Left kidney (tissue), 8 donors: ENCODE data around the gene KCNT1. TPM values are rescaled to one million over a fixed set of nuclear protein-coding genes. Genes with fewer than 3 reads are reported as not detected.
A peak's percentile ranks its signal among the peaks of the same experiment; 100 is the strongest.
"Not testable (repeated sequence)": the region's sequence is repeated elsewhere in the genome, so short reads cannot be mapped to it uniquely, and the experiment has no call there.

Experiments used
- DNase-seq: peaks from one replicate; pipeline ENCODE4 v3.0.0-alpha.2; 2013
- long read RNA-seq, 8 donors: transcript quantifications; one replicate each; lab custom pipeline, GENCODE V29; 2026
- polyA plus RNA-seq: library from polyadenylated mRNA; unstranded; fragments of 120-200 nt; gene quantifications from one replicate; pipeline ENCODE4 v1.2.1, GENCODE V29; 2013; ENCODE audit not compliant: insufficient read length

Gene KCNT1
- polyA plus RNA-seq, result 0.08 TPM
- long read RNA-seq, donor 1, result 0 reads
- long read RNA-seq, donor 2, result 0 reads
- long read RNA-seq, donor 3, result 0 reads
- long read RNA-seq, donor 4, result 0 reads
- long read RNA-seq, donor 5, partial matches to known transcripts, result 6 of 6 reads
- long read RNA-seq, donor 5, other reads (novel, unspliced or antisense), result 0 of 6 reads
- long read RNA-seq, donor 6, result 0 reads
- long read RNA-seq, donor 7, result 0 reads
- long read RNA-seq, donor 8, result 0 reads

DNA sequence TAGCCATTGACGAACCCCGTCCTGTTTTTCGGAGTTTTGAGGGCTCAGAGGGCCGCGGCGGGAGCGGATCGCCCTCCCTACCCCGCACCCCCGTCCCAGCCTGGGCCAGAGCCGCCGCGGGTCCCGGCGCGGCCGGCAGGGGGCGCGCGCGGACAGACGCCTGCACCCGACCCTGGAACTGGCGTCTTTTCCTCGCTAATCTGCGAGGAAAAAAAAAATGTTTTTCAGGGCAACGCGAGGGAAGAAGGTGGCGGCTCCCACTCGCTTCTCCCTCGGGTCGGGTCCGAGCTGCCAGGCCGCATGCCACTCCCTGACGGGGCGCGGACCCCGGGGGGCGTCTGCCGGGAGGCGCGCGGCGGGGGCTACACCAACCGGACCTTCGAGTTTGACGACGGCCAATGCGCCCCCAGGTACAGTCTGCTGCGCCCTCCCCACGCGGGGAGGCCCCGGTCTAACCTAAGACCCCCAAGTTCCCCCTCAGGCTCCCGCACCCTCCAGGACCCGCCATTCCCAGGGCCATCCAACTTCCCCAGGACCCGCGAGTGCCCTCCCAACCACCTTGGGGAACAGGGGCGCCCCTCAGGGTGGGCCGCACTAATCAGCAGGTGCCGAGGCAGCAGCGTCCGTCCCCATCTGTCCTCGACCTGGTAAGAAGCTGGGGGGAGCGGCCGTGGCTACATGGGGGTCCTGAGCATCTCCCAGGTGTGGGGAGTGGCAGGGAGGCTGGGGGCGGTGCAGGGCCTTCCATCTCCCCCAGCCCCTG lies at the start of gene KCNT1:
TSS of gene KCNT1 (plus strand) at position 227 of the 763 bp plus-strand sequence. CDS start at position 301, 74 bp downstream.
- peak; percentile 58 for DNase-seq

DNA sequence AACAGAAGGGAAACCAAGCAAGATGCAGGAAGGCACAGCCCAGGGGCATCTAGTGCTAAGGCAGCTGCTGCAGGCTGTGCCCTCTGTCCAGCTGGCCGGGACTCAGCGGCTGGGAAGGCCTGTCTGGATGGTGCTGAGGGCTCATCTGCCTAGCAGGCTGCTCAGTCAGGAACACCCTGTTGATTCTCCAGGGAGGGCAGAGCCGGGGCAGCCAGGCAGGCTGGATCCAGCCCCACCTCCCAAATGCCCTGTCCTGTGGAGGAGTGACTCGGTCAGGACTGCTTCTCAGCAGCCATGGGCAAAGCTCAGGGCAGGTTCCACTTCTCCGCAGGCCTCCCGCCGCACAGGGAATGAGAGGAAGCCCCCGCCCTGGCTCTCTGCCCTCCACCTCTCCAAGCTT lies 46.7 kb upstream of the KCNT1 start:
- DNase-seq, result no peak

DNA sequence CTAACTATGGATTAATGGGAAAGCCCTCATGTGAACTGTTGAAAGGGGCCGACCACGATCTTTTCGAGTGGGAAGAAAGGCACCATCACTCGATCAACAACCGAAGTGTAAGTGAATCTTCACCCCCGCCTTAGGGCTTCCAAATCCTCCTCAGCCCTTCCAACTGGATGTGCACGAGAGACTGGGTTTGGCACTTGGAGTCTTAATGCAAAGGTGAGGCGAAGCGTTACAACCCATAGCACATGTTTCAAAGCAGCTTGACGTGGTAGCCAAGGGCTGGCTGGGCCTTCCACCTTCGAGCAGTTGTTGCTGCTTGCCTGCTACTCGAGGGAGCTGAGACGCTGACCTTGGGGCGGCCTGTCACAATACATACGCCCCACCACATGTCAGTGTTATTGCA lies 44.6 kb upstream of the KCNT1 start:
- no peak for DNase-seq

DNA sequence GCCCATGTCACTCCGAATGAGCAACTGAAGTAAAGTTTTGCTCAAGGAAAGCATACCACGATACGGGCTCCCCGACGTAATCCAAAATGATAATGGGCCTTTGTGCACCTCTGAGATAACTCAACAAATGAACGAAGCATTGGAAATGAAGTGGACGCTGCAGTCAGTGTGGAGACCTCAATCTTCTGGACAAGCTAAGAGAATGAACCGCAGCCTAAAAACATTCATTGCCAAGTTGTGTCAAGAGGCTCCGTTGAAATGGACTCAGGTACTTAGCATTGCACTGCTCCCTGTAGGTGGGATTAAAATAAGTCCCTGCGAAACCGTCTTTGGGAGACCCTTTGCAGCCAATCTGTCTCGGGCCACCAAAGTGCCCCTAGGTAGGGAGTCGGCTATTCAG lies 42.7 kb upstream of the KCNT1 start:
- DNase-seq, result no peak

DNA sequence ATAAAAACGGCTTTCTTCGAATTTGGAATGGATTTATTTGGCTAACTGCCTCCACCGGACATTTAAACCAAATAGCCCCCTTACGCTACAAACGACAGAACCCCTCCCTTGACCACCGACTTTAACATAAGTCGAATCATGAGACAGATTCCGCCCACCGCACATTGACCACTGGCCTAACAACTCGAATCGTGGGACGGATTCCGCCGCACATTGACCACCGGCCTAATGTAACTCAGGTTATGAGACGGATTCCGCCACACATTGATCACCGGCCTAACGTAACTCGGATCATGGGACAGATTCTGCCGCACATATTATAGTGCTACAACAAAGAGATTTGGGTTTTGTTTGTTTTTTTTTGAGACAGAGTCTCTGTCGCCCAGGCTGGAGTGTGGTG lies 41.6 kb upstream of the KCNT1 start:
- no peak for DNase-seq

DNA sequence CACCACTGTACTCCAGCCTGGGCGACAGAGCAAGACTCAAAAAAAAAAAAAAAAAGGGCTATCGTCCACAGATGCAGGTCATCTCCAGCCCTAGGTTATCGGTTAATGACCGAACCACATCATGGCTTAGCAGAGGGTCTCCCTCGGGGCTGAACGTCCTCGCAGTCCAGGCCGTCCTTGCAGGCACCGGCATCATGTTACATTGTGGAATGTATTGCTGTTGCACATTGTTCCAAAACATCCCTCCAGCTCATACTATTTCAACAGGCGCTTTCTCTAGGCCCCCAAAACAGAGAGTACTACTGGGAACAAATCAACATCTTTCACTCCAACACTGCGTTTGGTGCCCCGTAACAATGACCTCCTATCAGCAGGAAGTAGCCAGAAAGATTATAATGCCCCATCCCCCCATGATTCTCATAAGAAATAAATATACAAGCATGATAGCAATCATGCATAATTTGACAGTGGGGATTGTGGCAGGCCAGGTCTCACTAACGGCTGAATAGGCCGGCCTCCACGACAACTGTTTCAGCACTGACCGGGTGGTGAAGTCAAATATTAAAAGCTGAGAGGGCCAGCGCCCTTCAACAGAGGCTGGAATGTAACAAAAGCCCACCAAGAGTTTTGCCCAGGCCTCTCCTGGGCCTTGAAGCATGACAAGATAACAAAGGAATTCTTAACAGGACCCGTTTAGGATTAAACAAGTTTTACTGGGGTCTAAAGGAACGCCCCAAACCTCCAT lies 40.0 kb upstream of the KCNT1 start:
- DNase-seq, result no peak

DNA sequence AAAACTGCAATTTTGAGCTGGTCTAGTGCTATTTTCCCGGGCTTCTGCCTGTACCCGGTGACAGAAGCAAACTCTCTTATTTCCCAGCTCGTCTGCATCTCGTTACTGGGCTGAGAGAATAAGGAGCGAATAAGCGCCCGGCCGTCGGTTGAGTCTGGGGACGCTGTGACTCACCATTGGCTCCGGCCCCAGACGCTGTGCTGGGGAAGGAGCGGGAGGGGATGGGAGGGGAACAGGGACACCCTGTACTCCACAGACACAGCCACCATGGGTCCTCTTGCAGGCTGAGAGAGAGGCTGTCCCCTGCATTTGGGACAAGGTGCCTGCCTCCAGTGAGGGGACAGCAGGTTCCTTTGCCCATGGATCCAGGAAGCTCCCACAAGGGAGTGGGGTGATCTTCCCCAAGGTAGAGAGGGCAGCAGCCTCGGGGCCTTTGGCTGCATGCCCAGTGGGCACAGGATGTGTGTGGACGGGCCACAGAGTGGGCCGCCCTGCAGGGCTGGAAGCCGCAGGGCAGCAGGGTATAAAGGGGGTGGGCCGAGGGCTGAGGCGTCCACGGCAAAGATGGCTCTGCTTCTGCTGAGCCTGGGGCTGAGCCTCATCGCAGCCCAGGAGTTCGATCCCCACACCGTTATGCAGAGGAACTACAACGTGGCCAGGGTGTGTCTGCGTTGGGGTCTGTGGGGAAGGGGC lies 39.1 kb upstream of the KCNT1 start, which contains the start of gene LCN9:
TSS of gene LCN9 (plus strand) at position 552 of the 693 bp plus-strand sequence. CDS start at position 565, 13 bp downstream.
- no peak for DNase-seq

DNA sequence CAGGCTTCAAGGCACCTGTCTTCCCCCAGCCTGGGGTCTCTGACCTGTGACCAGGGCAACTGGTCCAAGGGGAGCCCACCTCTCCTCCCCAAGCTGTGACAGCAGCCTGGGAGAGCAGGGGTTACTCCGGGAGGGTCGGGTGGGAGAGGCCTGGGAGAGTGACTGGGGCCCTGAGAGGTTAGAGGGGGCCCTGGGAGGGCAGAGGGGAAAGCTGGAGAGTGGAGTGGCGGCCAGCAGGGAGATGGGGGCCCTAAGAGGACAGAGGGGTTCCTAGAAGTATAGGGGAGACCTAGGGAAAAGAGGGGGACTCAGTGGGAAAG lies 38.6 kb upstream of the KCNT1 start:
- no peak for DNase-seq

DNA sequence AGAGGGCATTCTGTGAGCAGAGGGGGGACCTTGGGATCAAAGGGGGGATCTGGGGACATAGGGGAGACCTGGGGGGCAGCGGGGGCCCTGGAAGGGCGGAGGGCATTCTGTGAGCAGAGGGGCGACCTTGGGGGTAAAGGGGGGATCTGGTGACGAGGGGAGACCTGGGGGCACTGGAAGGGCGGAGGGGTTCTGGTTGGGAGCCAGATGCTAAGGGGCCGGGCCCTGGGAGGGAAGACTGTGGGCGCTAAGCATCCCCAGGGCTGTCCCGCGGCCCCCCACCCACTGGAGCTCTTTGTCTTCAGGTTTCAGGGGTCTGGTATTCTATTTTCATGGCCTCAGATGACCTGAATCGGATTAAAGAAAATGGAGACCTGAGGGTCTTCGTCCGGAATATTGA lies 38.1 kb upstream of the KCNT1 start:
- no peak for DNase-seq

DNA sequence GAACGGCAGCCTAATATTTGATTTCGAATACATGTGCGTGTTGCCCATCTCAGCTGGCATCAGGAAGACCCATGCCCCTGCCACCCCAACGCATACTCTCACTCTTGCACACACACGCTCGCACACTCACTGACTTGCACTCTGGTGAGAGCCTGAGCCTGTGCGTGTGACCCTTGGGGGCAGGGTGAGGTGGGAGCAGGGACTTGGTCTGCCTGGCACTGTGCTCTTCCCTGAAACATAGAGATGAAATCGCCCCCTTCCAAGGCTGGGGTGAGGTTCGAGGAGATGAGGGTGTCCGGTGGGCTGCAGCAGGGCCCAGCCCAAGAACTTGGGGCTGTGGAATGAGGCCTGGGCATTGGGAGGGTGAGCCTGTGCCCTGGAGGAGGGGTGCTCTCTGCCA lies 37.7 kb upstream of the KCNT1 start:
- no peak for DNase-seq

DNA sequence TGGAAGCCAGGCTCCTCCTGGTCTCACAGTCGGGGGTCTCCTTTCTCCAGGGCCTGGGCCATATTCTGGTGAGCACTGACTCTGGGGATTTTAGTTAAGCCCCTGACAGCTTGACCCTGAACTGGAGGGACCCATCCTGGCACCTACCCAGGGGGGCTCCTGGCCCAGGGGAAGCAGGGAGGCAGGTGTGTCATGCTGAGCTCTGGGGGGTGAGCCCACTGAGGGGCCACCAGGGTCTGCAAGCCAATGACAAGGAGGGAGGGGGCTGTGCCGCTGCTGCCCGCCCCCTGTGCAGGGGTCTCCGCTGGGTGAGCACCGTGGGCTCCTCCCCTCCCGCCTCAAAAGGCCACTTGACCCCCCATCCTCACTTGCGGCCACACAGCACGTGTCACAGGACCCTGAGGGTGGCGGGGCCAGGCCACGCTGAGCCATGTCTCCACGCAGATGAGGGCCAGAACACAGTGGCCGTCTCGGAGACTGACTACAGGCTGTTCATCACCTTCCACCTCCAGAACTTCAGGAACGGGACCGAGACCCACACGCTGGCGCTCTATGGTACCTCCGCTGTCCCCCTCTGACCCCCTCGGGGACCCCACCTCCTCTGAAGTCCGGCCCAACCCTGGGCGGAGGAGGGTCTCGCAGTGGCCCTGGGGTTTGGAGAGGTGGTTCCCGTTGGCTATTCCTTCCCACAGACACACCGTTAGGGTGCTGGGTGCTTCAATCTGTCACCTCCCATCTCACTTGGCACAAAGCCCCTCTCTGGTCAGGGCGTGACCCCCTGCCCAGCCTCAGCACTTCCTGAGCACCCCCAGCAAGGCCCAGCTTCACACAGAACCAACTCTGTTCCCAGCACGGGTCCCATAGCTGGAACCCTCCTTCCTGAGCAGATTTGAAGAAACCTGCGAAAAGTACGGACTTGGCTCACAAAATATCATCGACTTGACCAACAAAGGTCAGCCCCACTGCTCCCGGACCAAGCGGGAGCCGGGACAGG lies 36.9 kb upstream of the KCNT1 start:
- no peak for DNase-seq

DNA sequence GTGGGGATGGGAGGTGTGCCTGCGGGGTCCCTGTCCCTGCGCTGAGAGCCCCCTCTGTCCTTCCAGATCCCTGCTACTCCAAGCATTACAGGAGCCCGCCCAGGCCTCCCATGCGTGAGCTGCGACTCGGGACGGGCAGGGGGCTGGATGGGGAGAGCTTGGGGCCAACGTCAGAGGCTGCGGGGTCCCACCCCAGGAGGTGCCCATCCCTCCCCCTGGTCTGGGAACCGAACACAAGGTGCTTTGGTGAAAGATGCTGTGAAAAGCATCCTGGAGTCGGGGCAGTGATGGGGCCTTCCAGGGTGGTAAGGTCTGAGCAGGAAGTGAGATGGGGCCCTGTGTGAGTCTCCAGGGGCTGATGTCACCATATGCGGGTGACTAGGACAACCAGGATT lies 36.2 kb upstream of the KCNT1 start:
- no peak for DNase-seq

DNA sequence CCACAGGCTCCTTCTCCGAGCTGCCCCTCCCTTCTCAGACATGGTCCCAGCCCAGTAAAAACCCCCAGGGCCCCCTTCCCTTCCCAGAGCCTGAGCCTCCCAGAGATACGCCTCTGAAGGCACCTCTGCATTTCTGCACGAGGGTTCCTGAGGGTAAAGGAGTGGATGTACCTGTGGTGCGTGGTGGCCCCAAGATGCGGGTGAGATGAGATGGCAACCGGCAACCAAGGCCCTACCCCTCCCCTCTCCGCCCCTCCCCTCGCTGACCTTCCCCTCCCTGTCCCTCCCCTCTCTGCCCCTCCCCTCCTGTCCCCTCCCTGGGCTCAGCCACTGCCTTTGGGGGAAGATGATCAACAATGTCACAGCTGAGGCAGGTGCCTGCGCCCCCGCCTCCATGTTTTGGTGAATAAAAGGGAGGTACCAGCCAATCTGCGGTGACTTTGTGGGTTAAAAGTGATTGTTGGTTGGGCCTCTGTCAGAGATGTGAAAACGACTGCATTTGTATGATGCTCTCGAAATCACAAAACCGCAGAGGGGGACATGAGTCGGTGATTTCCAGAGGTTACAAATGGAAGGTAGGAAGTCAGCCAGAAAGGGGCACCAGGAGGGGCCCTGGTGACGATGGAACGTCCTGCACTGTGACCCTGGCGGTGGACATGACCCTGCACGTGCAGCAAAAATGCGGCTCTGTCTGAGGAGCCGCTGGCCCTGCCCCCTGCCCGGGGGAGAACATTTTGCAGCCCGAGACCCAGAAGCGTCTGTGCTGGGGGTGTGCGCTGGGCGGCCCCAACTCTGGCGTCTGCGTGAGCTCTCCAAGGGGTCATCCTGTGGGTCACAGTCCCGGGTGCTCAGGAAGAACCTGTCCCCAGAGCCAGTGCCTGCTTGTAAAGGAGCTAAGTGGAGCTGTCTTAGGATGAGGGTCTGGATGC lies 35.2 kb upstream of the KCNT1 start:
- DNase-seq, result no peak

DNA sequence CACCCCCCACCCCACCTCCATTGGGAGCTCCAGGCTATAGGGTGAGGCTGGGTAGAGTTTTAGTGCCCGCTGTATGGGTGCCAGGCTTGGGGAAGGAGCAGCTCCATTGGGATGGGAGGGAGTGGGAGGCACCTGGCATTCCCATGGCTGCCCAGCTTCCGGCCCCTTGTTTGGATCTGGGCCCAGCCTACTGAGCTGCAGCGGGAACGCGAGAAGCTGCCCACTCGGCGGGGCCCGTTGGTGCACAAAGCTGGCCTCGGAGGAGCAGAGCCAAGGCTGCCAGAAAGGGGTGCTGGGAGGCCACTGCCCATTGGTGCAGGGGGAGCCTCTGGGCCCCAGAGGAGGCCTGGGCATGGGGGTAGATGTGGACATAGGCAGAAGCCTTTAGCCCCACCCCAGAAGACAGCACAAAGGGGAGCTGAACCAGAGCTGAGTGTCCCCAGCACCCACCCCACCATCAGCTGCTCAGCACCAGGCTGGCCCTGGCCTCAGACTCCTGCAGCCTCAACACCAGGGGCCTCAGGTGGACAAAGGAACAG lies 34.5 kb upstream of the KCNT1 start:
- DNase-seq, result no peak

DNA sequence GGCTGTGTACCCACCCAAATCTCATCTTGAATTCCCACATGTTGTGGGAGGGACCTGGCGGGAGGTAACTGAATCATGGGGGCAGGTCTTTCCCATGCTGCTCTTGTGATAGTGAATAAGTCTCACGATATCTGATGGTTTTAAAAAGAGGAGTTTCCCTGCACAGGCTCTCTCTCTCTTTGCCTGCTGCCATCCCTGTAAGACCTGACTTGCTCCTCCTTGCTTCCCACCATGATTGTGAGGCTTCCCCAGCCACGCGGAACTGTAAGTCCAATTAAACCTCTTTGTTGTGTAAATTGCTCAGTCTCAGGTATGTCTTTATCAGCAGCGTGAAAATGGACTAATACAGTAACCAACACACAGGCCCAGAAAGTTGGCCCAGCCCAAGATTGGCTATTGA lies 33.0 kb upstream of the KCNT1 start:
- DNase-seq, result not testable (repeated sequence)

DNA sequence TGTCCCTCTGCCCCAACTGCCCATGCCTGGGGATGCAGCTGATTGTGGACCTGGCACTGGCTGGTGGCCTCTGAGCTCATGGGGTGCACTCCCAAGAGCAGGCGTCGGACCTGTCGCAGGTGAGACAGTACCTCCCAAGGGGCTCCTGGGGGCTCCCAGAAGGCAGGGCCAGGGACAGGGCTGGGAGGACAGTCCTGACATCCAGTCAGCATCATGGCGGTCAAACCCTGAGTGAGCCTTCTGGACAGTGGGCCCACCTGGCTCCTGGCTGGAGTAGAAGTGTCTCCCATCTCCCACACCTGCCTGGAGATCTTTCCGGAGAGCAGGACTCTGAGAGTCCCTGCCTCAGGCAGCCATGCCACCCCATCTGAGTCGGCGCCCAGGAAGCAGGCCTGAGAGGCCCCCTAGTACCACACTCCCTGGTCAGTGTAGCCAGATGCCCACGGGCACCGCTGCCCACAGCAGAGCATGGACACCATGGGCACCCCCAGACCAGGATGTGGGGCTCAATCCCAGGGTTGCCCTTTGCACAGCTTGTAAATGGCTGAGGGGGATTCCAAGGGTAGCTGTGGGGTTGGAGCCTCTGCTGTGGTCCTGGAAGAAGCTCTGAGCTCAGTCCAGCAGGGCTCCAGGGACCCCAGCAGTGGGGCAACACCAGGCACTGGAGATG lies 32.2 kb upstream of the KCNT1 start:
- no peak for DNase-seq

DNA sequence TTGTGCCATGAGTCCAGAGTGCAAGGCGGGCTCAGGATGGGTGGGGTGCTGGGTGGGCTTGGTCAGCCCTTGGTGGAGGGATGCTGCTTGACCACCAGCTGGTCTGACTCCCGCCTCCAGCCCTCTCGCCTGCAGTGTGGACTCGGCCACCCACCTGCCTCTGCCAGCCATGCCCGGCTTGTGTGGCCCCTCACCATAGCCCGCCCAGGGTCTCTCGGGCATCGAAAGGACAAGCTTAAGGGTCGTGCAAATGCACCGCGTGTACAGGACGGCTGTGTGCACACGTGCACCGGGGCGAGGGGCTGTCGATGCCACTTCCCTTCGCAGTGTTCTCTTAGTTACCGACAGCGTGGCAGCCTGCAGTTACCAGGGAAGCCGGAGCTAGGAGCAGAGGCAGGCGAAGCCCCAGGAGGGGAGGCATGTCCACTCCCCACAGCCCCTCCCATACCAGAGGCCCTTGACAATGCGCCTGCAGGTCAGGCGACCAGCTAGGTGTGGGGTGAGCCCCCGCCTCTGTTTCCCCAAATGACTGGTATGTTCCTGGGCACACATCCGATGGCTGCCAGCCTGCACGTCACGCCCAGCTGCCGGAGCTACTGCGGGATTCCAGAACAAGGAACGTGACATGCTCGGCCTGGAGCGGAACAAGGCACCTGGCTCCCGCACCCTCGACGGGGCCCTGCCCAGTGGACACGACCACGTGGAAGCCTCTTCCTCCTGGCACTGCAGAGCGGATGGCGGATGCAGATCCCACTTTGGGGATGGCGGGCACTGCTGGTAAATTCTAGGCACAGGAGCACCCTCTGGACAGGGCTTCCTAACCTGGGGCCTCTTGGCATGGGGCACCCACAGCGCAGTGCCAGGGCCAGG lies 31.0 kb upstream of the KCNT1 start:
- DNase-seq, result no peak

DNA sequence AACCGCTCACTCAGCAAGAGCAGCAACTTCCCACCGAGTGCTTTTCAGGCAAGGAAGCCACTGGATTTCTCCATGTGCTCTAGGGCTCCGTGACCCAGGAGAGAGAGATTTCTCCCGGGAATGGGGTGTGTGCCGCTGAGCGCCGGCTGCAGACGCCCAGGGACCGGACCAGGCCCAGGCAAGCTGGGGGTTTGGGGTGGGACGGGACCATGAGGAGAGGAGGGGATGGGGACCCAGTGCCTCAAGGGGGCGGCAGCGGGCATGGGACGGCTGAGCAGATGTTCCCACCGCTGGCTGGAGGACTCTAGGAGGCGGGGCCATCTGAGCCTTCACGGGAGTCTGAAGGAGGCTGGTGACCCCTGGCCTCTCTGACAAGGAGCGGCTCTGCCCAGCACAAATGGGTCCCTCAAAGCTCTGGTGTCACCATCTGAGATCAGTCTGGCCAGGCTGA lies 30.4 kb upstream of the KCNT1 start:
- DNase-seq, result no peak
